OCI-LY7 (cell line): ENCODE measurements around the gene WDR38.
"Not testable (repeated sequence)": the region's sequence is repeated elsewhere in the genome, so short reads cannot be mapped to it uniquely, and the experiment has no call there.

ENCODE experiments used
- EZH2phosphoT487 ChIP-seq: fragments of 200-600 bp; sonication (generic); IDR thresholded peaks from 2 replicates; pipeline ENCODE4 v1.6.1; 2018; ENCODE audit warnings: low read depth, borderline replicate concordance, mild to moderate bottlenecking, mixed run types, antibody characterized with exemption, low read length, moderate library complexity, mixed read lengths
- TF ChIP-seq, protein P1 (sequence below): fragments of 200-600 bp; sonication (generic); conservative IDR thresholded peaks from 2 replicates; pipeline ENCODE4 v1.5.1; 2014; ENCODE audit warnings: mild to moderate bottlenecking, antibody characterized with exemption, low read length, moderate library complexity, mixed read lengths

DNA sequence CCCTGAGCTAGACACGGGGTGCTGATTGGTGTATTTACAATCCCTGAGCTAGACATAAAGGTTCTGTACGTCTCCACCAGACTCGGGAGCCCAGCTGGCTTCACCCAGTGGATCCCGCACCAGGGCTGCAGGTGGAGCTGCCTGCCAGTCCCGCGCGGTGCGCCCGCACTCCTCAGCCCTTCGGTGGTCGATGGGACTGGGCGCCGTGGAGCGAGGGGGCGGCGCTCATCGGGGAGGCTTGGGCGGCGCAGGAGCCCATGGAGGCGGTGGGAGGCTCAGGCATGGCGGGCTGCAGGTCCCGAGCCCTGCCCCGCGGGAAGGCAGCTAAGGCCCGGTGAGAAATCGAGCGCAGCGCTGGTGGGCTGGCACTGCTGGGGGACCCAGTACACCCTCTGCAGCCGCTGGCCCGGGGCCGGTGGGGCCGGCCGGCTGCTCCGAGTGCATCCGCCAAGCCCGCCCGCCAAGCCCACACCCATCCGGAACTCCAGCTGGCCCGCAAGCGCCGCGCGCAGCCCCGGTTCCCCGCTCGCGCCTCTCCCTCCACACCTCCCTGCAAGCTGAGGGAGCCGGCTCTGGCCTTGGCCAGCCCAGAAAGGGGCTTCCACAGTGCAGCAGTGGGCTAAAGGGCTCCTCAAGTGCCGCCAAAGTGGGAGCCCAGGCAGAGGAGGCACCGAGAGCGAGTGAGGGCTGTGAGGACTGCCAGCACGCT is 14.5 kb upstream of the WDR38 start:
- TF ChIP-seq, protein P1, sequence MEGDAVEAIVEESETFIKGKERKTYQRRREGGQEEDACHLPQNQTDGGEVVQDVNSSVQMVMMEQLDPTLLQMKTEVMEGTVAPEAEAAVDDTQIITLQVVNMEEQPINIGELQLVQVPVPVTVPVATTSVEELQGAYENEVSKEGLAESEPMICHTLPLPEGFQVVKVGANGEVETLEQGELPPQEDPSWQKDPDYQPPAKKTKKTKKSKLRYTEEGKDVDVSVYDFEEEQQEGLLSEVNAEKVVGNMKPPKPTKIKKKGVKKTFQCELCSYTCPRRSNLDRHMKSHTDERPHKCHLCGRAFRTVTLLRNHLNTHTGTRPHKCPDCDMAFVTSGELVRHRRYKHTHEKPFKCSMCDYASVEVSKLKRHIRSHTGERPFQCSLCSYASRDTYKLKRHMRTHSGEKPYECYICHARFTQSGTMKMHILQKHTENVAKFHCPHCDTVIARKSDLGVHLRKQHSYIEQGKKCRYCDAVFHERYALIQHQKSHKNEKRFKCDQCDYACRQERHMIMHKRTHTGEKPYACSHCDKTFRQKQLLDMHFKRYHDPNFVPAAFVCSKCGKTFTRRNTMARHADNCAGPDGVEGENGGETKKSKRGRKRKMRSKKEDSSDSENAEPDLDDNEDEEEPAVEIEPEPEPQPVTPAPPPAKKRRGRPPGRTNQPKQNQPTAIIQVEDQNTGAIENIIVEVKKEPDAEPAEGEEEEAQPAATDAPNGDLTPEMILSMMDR: not testable (repeated sequence)
- TF ChIP-seq EZH2phosphoT487: not testable (repeated sequence)
